B cell (primary cell): ENCODE results near the gene MAPT. TPM values are rescaled to one million over a fixed set of nuclear protein-coding genes. Genes with fewer than 3 reads are reported as not detected.

Experiments
- ATAC-seq: fragments of 200-7000 bp; cut with Tn5 transposase; one replicate; pipeline ENCODE4 v1.10.0; 2021; ENCODE audit warnings: low read depth, mild to moderate bottlenecking, moderate number of reproducible peaks, moderate library complexity
- CTCF ChIA-PET: fragments of 350-600 bp; sonication (Branson Sonifier 250); formaldehyde crosslinking; loops from one replicate; lab custom pipeline; 2021; ENCODE audit warnings: antibody characterized with exemption, inconsistent platforms; lab: Charles Lee
- POLR2A ChIA-PET: fragments of 350-600 bp; sonication (Branson Sonifier 250); formaldehyde crosslinking; loops from one replicate; lab custom pipeline; 2021; ENCODE audit warnings: antibody characterized with exemption; lab: Charles Lee
- DNase-seq: peaks from one replicate; pipeline ENCODE4 v3.0.0; 2013
- H2AFZ ChIP-seq: 2 replicates; pipeline ENCODE4 v1.6.1; 2012; ENCODE audit warnings: mild to moderate bottlenecking, low read depth, low read length; ENCODE audit not compliant: insufficient read depth, poor library complexity, severe bottlenecking
- H3K27ac ChIP-seq, 2 donors: 1 replicate in 1 of 2; 2 replicates in 1 of 2; pipeline ENCODE4 v1.5.1; 2012 to 2013; ENCODE audit warnings: low read length in 2 of 2, mild to moderate bottlenecking in 2 of 2, moderate library complexity in 1 of 2
- H3K27me3 ChIP-seq, 4 experiments: fragments of 200-600 bp in 1 of 4; sonication (generic) in 1 of 4; replicated peaks in 1 of 4; 1 replicate in 2 of 4; 2 replicates in 2 of 4; pipeline versions ENCODE4 v1.6.1 to v1.7.0; 2013 to 2016; ENCODE audit warnings: low read length in 3 of 4, mild to moderate bottlenecking in 2 of 4, mixed read lengths in 1 of 4, moderate library complexity in 1 of 4; ENCODE audit not compliant: insufficient read depth in 4 of 4, control insufficient read depth in 3 of 4; ENCODE audit errors: control extremely low read depth in 1 of 4
- H3K36me3 ChIP-seq, 2 experiments: replicated peaks in 1 of 2; 1 replicate in 1 of 2; 2 replicates in 1 of 2; pipeline versions ENCODE4 v1.6.1 to v1.7.1; 2013; ENCODE audit warnings: low read length in 1 of 2; ENCODE audit not compliant: insufficient read depth in 2 of 2, control insufficient read depth in 1 of 2; ENCODE audit errors: control extremely low read depth in 1 of 2, extremely low read depth in 1 of 2
- H3K4me1 ChIP-seq, 2 donors: fragments of 200-600 bp in 1 of 2; sonication (generic) in 1 of 2; 1 replicate in 1 of 2; 2 replicates in 1 of 2; pipeline versions ENCODE4 v1.5.1 to v1.6.1; 2013 to 2017; ENCODE audit warnings: low read length in 2 of 2; ENCODE audit not compliant: control insufficient read depth in 2 of 2, insufficient read depth in 2 of 2
- H3K4me2 ChIP-seq: replicated peaks from 2 replicates; pipeline ENCODE3; 2012; ENCODE audit warnings: mild to moderate bottlenecking, low read depth, low read length; ENCODE audit not compliant: poor library complexity, severe bottlenecking
- H3K4me3 ChIP-seq, 5 experiments: fragments of 200-600 bp in 1 of 5; sonication (generic) in 1 of 5; 1 replicate in 3 of 5; 2 replicates in 2 of 5; pipeline versions ENCODE4 v1.5.1 to v1.7.0; 2011 to 2016; ENCODE audit warnings: low read length in 4 of 5, mild to moderate bottlenecking in 4 of 5, low read depth in 2 of 5, control low read depth in 1 of 5, moderate library complexity in 1 of 5; ENCODE audit not compliant: insufficient read depth in 1 of 5; ENCODE audit errors: control extremely low read depth in 1 of 5, extremely low read depth in 1 of 5
- H3K79me2 ChIP-seq: fragments of 200-600 bp; sonication (generic); one replicate; pipeline ENCODE4 v1.6.0; 2016; ENCODE audit warnings: low read length; ENCODE audit not compliant: control insufficient read depth, insufficient read depth
- H3K9ac ChIP-seq: fragments of 200-600 bp; sonication (generic); 2 replicates; pipeline ENCODE4 v1.6.1; 2017; ENCODE audit warnings: mild to moderate bottlenecking, low read length, moderate library complexity
- H3K9me3 ChIP-seq, 3 donors: one replicate each; pipeline versions ENCODE4 v1.6.1 to v1.7.1; 2013; ENCODE audit warnings: low read length in 2 of 3; ENCODE audit not compliant: control insufficient read depth in 2 of 3, insufficient read depth in 1 of 3; ENCODE audit errors: control extremely low read depth in 1 of 3
- H4K20me1 ChIP-seq: 2 replicates; pipeline ENCODE4 v1.6.0; 2012; ENCODE audit warnings: mild to moderate bottlenecking, low read length; ENCODE audit not compliant: insufficient read depth, control insufficient read depth, poor library complexity, severe bottlenecking
- H3K27ac Mint-ChIP-seq: one replicate; pipeline ENCODE4 v1.8.0; 2021; ENCODE audit warnings: mixed read lengths
- H3K27me3 Mint-ChIP-seq: one replicate; pipeline ENCODE4 v1.8.0; 2021; ENCODE audit warnings: mixed read lengths
- H3K4me1 Mint-ChIP-seq: one replicate; pipeline ENCODE4 v1.8.0; 2021; ENCODE audit warnings: mixed read lengths
- H3K4me3 Mint-ChIP-seq: one replicate; pipeline ENCODE4 v1.8.0; 2021; ENCODE audit warnings: mixed read lengths
- H3K9me3 Mint-ChIP-seq: one replicate; pipeline ENCODE4 v1.8.0; 2022; ENCODE audit warnings: mixed read lengths; ENCODE audit not compliant: insufficient read depth
- CTCF ChIP-seq: fragments of 200-600 bp; IDR thresholded peaks from one replicate; pipeline ENCODE4 v1.8.0; 2022; ENCODE audit warnings: antibody characterized with exemption, mild to moderate bottlenecking
- EZH2 ChIP-seq: IDR thresholded peaks from 2 replicates; pipeline ENCODE4 v1.6.1; 2012; ENCODE audit warnings: borderline replicate concordance, low read depth, mild to moderate bottlenecking, moderate library complexity, low read length; ENCODE audit not compliant: insufficient read depth, poor library complexity, severe bottlenecking
- WGBS: methylation state at CpG from one replicate; pipeline ENCODE4 v1.1.5; 2013; ENCODE audit warnings: missing lambda C conversion rate; ENCODE audit not compliant: insufficient coverage; 5-methylcytosine and 5-hydroxymethylcytosine counted together
- intact Hi-C: fragments of 100-400 bp; cut with micrococcal nuclease; formaldehyde crosslinking; loops from one replicate; pipeline ENCODE4 v1.10.0; 2022
- polyA plus RNA-seq: library from polyadenylated mRNA; depleted of rRNA; stranded (reverse); fragments of >200 nt; gene quantifications from 2 replicates; pipeline ENCODE4 v1.2.3, GENCODE V29; 2012
- total RNA-seq, 2 donors: library from RNA; stranded (reverse); fragments of 120-200 nt in 1 of 2; gene quantifications; 1 replicate in 1 of 2; 2 replicates in 1 of 2; pipeline versions ENCODE4 v1.2.3 to v1.2.4, GENCODE V29; 2013 to 2022

MAPT gene
- total and polyA plus RNA-seq, 2 donors (not counting 1 experiment from before 2014, with no cell fraction given): 0.13 to 0.20 TPM

GRCh38 chr17:46000292-46000691 lies 105.9 kb downstream of the MAPT start:
- H3K27ac Mint-ChIP-seq: no peak overlapping the region
- POLR2A ChIA-PET: no interaction called here

GRCh38 chr17:46000757-46001156 lies 106.4 kb downstream of the MAPT start:
- Histone ChIP-seq H3K27ac (no peak overlapping the region), H3K9ac (no peak overlapping the region), H3K79me2 (no peaks in the 10 kb centered on the region), H3K36me3 (no peaks in the 10 kb centered on the region), H3K4me3 (no peak overlapping the region), H2AFZ (no peak overlapping the region), H4K20me1 (no peaks in the 10 kb centered on the region), H3K4me1 (peaks cover 0 to 5% of the 10 kb centered on the region in 2 donors), H3K4me2 (no peak overlapping the region), H3K27me3 (no peaks in the 10 kb centered on the region), H3K9me3 (no peaks in the 10 kb centered on the region)
- intact Hi-C loops: no loop called here
- ATAC-seq (no peak), DNase-seq (no peak)
- TF ChIP-seq CTCF (no peak), EZH2 (no peak)
- 100% methylated on average over 1 of the region's 2 CpGs for WGBS
- POLR2A ChIA-PET: no interaction called here
- H3K27me3 Mint-ChIP-seq: no peaks in the 10 kb centered on the region
- no peaks in the 10 kb centered on the region for H3K9me3 Mint-ChIP-seq
- CTCF ChIA-PET: interaction anchor here (1.2 to 7.6 kb wide), 9 partner anchors 10 to 286 kb away, joined by 3 to 122 read pairs (median 11); partner anchors contain the start of gene KANSL1
- H3K4me1 Mint-ChIP-seq: no peaks in the 10 kb centered on the region
- no peak overlapping the region for H3K4me3 Mint-ChIP-seq
- H3K27ac Mint-ChIP-seq: no peak overlapping the region

More at GRCh38 chr17:46000292-46000691, 105.9 kb downstream of the MAPT start:
- no peak for DNase-seq
- Mint-ChIP-seq H3K4me3 (no peak overlapping the region), H3K9me3 (no peaks in the 10 kb centered on the region), H3K4me1 (no peaks in the 10 kb centered on the region), H3K27me3 (no peaks in the 10 kb centered on the region)
- intact Hi-C loops: no loop called here
- no peaks in the 10 kb centered on the region for H3K79me2 ChIP-seq
- H3K27me3 ChIP-seq: no peaks in the 10 kb centered on the region
- CTCF ChIA-PET: interaction anchor here (0.6 to 7.6 kb wide), 6 partner anchors 20 to 286 kb away, joined by 6 to 122 read pairs (median 40); no protein-coding TSS in a partner anchor
- ATAC-seq: no peak
- H3K27ac ChIP-seq: no peak overlapping the region
- H3K36me3 ChIP-seq: no peaks in the 10 kb centered on the region
- no peaks in the 10 kb centered on the region for H3K9me3 ChIP-seq
- peaks cover 0 to 5% of the 10 kb centered on the region in 2 donors for H3K4me1 ChIP-seq
- no peak for TF ChIP-seq CTCF
- H3K4me3 ChIP-seq: no peak overlapping the region
- no peak overlapping the region for H2AFZ ChIP-seq
- 82% methylated on average over 7 of the region's 7 CpGs for WGBS
- H3K9ac ChIP-seq: no peak overlapping the region
- no peak overlapping the region for H3K4me2 ChIP-seq
- H4K20me1 ChIP-seq: no peaks in the 10 kb centered on the region
